GM18499 (cell line): Measurements from ENCODE around the gene ATG16L1.

Experiments
- ATAC-seq: cut with Tn5 transposase; IDR thresholded peaks from one replicate; pipeline ENCODE4 v1.9.1; 2021; ENCODE audit warnings: moderate number of reproducible peaks; ENCODE audit not compliant: insufficient read depth, unreplicated experiment

ATG16L1 gene

GRCh38 chr2:233226511-233227031, 24.9 kb upstream of the ATG16L1 start:
- ATAC-seq = no peak

GRCh38 chr2:233227346-233227978, 24.0 kb upstream of the ATG16L1 start:
- ATAC-seq = no peak

- no peak for ATAC-seq
Observed at GRCh38 chr2:233228376-233228775, 23.1 kb upstream of the ATG16L1 start.

DNA sequence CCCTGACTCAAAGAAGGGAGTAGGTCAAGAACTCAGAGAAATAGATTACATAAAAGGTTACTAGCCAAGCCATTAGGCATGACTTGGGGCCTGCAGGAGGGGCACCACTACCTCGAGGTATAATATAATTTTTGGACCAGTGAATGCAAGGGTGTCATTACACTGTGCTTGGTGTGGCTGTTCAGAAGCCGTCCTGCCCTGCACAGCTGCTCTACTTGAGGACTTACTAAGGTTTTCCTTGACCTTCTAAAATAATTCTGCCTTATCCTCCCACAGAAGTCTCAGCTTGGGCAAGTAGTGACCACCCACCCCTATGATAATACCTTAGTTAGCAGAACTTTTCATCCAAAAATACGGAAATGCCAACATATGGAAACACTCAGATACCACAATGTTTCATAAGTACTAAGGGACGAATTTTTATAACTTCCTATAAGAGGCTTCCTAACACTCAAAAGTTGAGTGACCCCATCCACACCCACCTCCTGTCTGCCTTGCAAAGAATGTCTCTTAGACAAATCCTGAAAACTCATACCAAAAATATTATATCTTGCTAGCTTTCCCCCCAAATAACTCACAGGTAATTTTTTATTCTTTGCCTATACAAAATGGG, 17.7 kb upstream of the ATG16L1 start:
- ATAC-seq = no peak

- no peak for ATAC-seq
Observed at GRCh38 chr2:233234264-233234663, 17.2 kb upstream of the ATG16L1 start.

DNA sequence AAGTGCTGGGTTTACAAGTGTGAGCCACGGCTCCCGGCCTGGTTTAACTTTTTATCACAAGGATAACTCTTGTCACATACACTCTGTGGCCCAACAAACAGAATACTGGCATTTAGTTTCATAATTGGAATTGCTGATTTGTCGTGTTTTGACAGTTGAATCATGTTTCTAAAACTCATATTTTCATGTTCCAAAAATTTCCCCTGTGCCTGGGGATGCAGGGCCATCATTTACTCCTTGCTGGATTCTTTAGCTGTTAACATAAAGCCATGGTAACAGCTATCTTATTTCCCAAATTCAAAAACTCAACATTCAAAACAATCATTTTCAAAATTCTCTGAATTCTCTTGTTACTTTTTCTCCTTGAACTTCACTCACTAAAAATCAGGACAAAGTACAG, 16.5 kb upstream of the ATG16L1 start:
- no peak for ATAC-seq

DNA sequence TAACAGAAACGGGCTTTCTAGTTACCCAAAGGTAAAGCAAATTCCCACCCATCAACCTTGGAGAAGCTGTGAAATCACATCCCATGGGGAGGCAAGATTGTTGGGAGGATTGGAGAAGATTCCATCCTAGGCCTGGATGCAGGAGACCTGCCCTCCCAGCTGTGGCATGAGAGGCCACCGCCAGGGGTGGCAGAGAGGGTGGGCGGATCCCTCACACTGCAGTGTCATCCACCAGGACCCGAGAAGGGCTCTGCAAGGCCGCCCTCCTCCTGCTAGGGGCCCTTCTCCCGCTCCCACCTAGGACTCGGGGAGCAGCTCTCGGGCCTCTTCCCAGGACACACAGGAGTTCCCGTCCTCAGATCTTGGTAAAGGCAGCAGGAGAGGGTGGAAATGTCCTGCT, 15.5 kb upstream of the ATG16L1 start:
- no peak for ATAC-seq

- ATAC-seq = no peak
Observed at GRCh38 chr2:233236820-233237589, 14.5 kb upstream of the ATG16L1 start.

DNA sequence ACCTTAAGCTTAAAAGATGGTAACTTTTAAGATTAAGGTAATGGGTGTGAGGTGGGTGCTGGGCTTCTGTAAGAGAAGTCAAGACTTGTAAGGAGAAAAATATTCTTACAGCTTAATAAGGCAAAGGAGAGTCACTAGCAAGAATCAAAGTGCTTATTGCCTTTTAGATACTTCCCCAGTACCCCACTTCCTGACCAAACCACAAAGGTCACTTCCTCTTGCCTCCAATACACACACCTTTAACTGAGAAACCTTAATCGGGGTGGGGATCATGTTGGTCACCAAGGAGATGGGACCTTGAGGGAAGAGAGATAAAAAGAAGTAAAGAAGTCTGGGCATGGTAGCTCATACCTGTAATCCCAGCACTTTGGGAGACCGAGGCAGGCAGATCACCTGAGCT, 10.6 kb upstream of the ATG16L1 start:
- no peak for ATAC-seq

- no peak for ATAC-seq
Observed at GRCh38 chr2:233241803-233242202, 9.7 kb upstream of the ATG16L1 start.

- no peak for ATAC-seq
Observed at GRCh38 chr2:233242231-233242927, 9.1 kb upstream of the ATG16L1 start.

DNA sequence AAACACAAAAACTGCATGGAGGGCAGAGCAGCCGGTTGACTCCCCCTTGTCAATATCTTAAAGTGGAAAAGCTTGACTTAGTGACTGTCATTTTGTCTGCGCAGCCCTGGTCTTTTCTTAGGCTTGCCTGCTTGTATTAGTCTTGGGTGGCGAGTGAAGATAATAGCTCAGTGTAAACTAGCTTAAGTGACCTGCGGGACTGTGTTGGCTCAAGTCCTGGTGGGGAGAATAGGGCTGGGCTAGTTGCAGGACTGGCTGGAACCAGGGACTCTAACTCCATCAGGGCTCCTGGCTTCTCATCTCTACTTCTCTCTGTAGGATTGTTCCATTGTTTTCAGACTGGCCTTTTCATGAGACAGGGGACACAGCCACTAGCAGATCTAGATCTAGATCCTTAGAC, 8.1 kb upstream of the ATG16L1 start:
- ATAC-seq = no peak

DNA sequence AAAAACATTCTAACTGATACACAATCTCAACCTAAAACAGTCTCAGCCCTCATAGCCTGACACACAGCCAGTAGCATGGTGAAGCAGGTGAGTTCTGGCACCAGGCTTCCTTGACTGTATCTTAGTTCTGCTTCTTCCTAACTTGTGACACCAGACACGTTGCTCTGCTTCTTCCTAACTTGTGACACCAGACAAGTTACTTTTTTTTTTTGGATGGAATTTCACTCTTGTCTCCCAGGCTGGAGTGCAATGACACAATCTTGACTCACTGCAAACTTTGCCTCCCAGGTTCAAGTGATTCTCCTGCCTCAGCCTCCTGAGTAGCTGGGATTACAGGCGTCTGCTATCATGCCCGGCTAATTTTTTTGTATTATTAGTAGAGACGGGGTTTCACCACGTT, 6.7 kb upstream of the ATG16L1 start:
- no peak for ATAC-seq

GRCh38 chr2:233245406-233245805, 6.1 kb upstream of the ATG16L1 start:
- ATAC-seq = no peak

- no peak for ATAC-seq
Observed at GRCh38 chr2:233247116-233247515, 4.4 kb upstream of the ATG16L1 start.

- no peak for ATAC-seq
Observed at GRCh38 chr2:233247744-233248143, 3.7 kb upstream of the ATG16L1 start.

- no peak for ATAC-seq
Observed at GRCh38 chr2:233248999-233249398, 2.5 kb upstream of the ATG16L1 start.

DNA sequence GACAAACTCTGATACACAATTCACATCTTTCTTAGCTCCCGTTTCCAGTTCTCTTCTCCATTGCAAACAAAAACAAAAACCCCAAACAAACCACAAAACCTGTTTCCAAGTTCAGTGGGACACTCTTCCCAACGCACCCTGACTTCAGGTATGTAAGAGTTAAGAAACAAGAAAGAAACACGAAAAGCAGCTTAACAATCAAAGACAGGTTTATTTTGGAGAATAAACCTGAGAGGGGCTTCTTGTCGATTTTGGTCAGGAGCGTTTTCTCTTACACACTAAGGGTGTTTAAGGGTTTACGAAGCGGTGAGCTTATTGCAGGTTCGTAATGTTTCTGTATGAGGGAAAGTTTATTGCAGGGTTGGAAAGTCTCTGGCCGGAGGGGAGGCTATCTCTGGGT, 905 bp upstream of the ATG16L1 start:
- ATAC-seq = no peak

- no peak for ATAC-seq
Observed at GRCh38 chr2:233250985-233251305, 528 bp upstream of the ATG16L1 start.

GRCh38 chr2:233252227-233252626, 754 bp downstream of the ATG16L1 start:
- no peak for ATAC-seq

DNA sequence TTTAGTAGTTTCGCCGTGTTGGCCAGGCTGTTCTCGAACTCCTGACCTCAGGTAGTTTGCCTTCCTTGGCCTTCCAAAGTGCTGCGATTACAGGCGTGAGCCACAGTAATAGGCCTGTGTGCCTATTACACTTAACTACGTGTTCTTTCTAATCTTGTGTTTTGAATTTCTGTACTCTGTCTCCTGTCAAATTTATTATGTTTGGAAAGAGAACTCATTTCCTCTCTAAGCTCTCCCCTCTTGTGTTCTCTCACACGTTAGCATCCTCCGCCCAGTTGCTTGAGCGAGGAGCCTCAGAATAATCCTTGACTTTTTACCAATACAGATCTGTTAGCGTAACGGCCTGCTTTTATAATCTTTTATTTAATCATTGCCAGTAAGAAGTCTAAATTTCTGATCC, 3.7 kb downstream of the ATG16L1 start:
- no peak for ATAC-seq
